ENCODE data around the gene UPF2.
"Not testable (repeated sequence)": the region's sequence is repeated elsewhere in the genome, so short reads cannot be mapped to it uniquely, and the experiment has no call there.

Gene UPF2

DNA sequence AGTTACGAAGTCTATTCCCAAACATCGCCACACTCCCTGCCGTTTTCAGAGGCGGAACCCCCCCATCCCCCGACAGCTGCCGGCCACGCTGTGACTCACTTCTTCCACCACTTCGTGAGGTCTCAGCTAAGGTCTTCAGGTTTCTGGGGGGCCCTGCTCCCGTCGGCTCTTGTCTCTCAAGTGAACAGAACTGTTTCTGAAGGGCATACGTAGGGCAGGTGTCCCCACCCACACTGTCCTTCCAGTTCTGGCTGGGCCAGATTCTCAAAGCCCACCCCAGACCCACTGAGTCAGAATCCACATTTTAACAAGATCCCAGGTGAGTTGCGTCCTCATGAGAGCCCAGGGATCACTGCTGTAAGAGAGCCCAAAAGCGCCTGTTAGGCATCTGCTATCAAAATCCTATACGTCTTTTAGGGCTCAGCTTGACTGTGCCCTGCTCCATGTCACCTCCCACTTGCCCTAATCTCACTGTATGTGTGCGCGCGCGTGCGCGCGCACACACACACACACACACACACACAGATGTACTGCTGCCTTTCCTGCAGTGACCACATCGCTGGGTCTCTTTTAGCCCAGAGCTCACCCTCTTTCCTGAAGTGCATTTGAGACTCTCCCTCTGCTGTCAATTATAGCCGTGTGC is 140.7 kb downstream of the UPF2 start:
- no peak for DNase-seq

DNA sequence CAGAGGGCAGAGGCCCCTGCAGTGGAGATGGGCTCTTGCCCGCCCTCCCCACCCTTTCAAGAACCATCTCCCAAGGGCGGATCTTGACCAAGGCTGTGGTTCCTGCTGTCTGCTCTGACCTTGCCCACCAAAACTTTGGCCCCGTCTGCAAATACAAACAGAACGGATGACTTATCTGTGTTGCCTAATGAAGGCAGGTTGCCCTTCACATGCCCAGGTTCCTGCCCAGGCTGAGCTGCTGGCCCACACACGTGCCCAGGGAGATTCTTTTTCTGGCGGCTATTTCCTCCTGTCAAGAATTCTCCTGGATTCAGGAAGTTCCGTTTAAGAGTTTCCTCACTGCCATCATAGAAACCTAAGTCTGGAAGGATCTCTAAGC is 141.2 kb downstream of the UPF2 start:
- DNase-seq = no peak

DNA sequence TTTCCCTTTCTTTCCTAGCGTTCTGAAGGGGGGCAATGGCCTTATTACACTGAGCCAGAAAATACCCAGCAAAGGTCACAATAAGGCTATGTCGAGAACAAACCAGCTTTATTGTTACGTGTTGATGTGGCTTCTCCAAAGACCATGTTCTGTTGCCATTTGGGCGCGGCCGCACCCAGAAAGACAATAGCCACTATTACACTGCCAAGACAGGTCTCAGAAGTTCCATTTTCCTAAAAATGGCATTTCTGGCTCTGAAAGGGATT is 141.6 kb downstream of the UPF2 start:
- DNase-seq = no peak

DNA sequence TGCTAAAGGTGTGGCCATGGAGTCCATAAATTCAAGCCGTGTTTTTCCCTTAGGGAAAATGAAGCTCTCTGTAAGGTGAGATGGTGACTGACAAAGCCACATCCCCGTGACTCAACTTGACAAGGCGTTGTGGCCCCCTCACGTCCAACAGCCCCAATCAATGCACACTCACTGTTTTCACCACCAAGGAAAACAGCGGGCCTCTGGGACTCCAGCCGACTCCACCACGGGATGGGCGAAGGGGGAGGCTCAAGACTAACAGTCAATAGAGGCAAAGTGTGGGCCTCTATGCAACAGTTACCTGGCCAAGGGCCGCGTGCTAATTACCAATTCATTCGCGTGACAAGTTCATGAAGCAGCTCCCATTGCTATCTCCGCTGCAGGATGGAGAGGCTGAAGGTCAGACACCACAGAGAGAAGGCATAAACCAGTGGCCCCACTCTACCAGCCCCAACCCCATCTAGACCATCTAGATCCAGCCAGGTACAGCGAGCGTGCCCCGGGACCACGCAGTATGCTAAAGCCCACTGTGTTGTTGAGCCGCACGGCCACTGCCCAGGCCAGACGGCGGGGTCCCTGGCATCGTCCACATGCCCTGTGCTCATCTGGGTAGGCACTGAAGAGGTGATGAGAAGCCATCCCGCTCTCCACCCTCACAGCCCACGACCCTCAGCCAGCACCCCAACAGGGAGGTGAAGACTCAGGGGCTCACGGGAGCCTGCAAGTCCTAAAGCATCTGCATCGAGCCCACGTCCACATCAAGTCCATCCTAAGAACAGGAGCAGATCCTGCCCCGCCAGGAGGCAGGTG is 143.3 kb downstream of the UPF2 start:
- DNase-seq = no peak

DNA sequence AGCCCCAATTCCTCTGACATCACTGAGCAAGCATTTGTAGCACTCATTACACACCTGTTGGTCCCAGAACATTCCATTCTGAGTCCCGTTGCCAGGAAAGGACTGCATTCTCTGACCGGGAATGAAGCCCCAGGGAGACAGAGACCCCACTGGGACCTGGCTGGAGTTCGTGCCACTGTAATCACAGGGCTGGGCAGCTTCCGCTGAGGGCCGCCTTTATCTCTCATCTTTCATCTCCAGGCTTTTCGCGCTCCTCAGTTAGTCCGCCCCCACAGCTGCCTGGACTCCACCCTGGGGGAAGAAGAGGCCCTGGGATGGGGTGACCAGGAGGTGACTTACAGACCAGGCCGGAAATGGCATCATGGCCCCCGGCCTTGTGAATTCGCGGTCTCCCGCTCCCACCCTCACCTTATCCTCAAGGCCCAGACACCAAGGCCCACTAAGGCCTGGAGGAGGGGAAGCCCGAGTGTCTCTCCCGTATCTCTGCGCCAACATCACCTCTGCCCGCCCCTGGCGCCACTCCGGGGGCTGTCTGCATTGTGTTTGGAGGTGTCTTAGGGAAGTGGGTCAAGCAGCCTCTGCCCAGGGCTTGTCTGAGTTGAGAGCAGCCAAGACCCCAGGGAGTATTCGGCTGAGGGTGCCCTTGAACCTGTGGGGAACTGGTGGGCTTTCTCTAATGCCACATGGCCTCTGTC is 144.1 kb downstream of the UPF2 start:
- DNase-seq = no peak

DNA sequence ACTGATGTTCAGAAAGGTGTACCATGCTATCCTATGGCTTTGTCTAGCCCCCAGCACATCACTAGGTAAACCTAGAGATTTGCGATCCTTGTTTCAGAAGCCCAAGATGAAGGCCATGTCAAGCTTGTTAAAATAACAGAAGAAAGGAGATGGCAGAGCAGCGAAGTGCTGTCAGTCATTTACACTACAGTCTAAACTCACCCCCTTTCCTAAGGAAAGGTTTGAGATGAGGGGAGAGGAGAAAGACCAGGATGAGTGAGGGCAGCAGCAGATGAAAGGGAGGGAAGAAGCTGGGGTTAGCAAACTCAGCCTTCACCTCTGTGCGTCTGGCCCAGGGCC is 144.6 kb downstream of the UPF2 start:
- no peak for DNase-seq

DNA sequence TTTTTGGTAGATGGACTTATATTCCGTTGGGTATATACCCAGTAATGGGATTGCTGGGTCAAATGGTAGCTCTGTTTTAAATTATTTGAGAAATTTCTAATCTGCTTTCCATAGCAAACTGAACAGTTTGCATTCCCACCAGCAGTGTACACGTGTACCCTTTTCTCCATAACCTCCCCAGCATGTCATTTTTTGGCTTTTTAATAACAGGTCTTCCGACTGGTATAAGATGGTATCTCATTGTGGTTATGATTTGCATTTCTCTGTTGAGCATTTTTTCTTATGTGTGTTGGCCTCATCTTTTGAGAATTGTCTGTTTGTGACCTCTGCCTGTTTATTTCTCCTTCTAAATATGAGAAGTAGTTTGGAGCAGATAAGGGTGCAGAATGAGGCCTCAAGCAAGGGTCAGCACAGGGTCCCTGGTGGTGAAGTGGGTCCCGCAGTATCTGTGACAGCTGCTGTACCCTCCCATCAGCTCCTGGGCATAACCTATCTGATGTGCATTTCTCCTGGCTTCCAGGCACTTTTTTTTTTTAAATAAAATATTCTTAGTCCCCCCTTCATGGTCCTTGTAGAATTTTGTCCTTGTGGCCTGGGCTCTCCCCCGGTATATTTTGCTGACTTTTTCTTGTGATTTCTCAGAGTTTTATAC is 145.9 kb downstream of the UPF2 start:
- DNase-seq = no peak

DNA sequence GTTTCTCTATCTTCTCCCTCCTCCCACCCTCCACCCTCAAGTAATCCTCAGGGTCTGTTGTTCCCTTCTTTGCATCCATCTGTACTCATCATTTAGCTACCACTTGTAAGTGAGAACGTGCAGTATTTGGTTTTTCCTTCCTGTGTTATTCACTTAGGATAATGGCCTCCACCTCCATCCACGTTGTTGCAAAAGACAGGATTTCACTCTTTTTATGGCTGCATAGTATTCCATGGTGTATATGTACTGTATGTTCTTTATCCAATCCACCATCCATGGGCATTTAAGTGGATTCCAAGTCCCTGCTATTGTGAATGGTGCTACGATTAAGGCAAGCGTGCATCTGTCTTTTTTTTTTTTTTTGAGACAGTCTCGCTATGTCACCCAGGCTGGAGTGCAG is 147.0 kb downstream of the UPF2 start:
- no peak for DNase-seq

DNA sequence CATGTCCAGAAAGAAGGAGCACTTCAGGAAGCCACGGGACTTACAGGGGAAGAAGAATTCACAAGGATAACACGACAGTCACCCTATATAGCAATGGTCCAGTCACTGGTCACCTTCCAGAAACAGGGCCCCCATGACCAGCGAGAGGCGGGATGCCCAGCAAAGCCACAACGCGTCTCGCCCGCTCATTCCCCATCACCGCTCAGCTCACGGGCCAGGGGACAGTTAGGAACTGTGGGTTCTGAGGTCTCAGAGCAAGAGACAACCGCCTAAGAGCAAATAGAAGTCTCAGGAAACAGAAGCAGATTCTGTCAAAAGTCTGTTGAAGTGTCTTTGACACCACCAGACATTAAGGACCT is 147.5 kb downstream of the UPF2 start:
- no peak for DNase-seq

DNA sequence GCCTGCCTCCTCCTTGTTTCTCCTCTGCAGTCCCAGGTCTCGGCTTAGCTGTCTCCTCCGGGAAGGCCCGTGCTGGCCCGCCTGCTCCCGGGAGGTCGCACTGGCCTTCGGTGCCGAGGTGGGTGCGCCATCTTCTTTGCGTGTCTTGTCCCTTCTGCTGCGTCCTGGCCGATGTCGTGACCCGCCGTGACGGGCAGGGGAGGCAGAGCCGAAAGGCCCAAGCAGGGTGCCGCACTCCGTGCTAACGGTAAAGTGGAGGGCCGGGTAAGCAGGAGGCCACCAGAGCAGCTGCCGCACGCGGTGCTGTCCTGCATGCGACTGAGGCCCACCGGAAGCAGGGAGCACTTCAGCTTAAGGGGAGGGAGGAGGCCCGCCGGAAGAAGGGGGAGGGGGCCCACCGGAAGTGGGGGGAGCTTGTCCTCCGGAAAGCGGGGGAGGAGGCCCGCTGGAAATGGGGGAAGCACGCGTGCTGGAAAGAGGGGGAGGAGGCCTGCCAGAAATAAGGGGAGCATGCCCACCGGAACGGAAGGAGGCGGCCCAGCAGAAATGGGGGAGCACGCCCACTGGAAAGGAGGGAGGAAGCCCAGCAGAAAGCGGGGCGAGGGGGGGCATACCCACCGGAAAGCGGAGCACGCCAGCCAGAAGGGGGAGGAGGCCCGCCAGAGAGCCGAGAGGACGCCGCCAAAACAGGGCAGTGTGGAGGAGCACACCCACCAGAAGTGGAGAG is 148.1 kb downstream of the UPF2 start:
- no peak for DNase-seq

DNA sequence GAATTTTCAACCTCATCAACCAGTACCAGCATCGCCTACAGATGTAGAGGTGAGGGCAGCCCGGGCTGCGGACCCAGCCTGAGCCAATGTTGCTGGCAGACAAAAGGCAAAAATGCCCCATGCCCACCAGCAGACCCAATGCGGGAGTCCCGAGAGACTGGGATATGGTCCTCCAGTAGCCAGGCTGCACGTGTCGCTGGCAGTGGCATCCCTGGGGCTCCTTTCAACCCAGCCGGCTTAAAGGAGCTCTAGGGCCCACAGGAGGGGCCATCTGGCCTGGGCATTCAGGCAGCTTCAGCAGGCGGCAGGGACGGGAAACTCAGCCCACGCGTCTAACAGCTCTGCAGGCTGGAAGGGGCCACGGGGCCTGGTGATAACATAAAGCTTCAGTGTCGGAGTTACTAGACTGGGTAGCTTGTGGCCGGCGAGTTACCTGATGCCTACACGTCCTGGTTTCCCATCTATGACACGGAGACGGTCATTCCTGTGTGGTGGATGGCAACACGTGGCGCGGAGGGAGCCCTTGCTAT is 148.8 kb downstream of the UPF2 start:
- no peak for DNase-seq

DNA sequence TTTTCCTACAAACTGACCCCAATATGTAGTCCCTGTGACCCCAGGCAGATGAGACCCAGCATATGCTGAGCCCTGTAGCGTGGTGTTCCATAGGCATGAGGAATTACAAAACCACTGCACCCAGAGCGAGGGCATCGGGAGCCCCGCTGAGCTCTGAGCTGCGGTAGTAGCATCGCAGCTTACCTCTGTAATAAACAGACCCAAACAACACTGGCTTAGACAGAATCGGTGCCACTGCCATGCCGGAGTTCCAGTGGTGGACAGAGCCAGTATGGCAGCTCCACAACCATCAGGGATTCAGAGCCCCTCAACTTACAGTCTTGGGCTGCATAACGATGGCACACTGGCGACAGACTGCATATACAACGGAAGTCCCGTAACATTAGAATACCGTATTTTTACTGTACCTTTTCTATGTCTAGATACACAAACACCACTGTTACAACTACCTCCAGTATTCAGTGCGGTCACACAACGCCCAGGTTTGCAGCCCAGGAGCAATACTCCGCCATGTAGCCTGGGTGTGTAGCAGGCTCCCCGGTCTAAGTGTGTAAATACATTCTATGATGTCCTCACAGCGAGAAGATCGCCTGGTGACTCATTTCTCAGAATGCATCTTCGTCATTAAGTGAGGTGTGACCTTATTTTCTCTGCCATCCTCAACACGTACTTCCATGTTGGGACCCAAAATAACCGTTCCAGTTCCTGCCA is 150.7 kb downstream of the UPF2 start:
- DNase-seq = no peak

DNA sequence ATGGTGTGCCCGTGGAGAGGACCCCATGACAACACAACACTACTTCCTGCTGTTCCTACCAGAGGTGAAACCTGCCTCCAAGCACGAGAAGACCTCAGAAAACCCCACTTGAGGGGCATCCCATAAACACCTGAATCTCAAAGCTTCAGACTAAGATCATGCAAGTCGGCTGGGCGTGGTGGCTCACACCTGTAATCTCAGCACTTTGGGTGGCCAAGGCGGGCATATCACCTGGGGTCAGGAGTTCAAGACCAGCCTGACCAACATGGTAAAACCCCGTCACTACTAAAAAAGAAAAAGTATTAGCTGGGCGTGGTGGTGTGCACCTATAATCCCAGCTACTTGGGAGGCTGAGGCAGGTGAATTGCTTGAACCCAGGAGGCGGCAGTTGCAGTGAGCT is 153.3 kb downstream of the UPF2 start:
- DNase-seq = not testable (repeated sequence)

DNA sequence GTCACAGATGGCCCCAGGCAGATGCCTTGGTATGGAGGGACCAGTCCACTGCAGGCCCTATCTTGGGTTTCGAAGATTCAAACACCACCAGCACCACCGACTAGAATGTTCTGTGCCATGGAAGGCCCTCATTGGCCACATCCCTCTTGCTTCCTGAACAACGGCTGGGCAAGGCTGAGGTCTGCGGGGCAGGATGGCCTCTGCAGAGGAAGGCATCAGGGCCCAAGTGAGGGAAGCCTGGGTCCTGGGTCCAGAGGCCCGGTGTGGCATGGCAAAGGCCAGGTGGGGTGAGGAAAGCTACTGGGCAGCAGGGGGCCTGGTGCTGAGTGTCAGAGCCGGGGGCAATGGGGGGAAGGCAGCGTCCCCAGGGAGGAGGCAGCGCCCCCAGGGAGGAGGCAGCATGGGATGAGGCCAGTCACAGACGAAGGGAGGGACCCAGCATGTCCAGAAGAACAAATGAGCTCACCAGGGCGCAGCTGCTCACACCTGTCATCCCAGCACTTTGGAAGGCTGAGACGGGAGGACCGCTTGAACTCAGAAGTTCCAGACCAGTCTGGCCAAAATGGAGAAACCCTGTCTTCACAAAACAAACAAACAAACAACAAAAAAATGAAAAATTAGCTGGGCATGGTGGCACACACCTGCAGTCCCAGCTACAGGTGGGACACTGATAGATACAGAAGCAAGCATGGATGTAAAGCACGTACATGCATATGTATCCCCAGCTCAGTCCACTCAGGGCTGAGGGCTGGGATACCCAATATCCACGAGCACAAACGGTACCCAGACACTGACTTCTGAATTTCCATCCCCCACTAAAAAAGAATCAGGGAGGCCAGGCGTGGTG is 155.0 kb downstream of the UPF2 start:
- DNase-seq = no peak

DNA sequence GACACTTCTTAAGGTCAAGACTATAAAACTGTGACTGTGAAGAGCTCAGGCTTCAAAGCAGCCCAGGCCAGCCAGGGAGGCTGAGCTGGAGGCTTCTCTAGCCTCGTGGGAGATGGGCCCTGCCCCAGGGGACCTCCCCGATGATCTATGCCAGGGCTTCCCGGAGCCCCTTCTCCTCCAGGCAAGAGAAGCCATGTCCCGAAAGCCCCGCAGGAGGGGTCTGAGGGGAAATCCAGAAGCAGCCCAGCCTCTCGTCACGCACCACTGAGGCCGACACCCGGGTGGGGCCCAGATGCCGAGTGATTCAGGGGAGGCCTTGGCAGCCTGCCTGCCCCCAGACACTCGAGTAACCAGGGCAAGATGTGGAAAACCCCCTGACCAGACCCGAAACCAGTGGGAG is 155.8 kb downstream of the UPF2 start:
- DNase-seq = no peak

DNA sequence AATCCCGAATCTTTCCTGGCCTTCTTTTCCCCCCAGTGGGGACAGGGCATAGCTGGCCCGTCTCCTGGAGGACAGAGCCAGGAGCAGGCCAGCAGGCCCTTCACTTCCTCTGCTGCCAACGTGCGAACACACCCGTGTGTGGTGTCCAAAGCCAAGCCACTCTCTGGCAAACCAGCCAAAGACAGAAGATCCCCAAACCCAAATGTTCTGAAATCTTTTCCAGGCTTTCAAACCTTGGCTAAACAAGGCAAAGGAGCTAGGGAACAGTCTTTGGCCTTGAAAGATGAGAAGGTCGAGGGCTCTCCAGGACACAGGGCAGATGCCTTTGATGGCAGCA is 156.5 kb downstream of the UPF2 start:
- no peak for DNase-seq

DNA sequence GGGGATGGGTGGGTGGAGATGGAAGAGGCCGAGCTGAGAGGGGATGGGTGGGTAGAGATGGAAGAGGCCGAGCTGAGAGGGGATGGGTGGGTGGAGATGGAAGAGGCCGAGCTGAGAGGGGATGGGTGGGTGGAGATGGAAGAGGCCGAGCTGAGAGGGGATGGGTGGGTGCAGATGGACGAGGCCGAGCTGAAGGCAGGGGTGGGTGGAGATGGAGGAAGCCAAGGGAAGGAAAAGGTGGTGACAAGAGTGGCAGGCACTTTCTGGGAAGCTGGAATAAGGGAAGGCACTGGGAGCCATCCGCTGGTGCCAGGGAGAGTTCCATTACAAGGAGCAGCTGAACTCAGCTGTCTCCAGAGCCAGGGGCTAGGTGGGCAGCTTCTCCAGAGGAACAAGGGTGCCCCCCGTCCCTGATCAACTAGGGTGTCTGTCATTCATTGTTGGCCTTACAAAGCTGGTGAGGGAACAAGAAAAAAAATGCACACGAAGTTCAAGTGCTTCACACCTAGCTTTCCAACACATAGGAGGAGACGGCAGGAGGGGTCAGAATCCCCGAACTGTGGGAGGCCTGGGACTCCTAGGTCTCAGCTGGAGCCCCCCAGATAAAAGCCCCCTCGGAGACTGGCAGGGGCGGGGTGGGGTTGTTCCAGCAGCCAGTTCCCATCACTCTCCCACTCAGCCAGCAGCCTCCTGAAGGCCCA is 157.0 kb downstream of the UPF2 start:
- no peak for DNase-seq

DNA sequence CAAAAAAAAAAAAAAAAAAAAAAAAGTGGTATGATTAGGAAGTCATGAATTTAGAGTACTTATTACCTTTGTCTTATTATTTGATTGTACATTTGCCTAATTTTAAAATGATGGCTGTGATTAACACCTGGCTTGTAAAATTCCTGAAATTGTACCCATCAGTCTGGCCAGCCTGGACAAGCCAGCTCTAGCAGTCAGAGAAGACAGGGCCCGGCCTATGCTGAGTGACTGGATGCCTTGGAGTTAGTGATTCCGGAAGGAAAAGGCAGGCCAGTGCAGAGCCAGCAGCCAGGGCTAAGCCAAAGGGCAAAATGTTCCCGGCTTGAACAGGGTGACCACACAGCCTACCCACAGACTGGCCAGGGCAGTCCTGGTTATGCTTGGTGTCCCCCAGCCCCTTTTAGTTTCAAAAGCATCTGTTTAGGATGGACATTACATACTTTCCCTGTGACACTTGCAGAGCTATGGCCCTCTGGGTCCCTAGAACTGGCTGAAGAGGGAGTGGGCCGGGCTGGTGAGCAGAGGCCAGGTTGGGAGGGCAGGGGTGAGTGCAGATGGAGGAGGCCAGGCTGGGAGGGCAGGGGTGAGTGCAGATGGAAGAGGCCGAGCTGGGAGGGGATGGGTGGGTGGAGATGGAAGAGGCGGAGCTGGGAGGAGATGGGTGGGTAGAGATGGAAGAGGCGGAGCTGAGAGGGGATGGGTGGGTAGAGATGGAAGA is 157.7 kb downstream of the UPF2 start:
- DNase-seq = no peak

DNA sequence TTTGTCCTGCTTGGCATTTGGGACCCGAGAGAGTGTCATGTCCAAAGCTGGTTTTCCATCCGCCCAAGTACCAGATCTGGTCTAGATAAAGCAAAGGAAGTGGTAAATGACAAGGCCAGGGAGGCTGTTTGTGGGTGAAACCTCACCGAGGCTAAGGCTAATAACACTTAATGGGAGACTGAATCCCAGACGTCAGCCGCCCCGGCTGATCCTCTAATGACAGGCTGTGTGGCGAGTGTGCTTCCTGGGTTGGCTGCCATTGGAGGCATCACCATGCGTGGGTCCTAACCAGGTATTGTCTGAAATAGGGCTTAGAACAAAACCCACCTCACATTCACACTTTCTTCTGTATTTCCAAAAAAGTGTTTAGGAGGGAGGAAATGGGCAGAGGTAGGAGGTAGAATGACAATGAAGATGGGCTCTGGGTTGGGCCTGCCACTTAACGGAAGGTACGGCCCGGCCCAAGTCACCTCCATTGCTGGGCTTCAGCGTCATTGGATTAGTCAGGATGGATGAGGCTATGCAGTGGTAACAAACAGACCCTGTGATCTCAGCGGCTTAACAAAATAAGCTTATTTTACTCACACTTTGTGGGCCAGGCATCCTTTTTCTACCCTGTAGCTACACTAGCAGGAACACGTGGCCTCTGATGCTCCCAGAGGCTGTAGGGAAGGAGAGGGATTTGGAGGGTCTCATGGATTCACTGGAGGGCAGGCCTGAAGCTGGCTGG is 159.8 kb downstream of the UPF2 start:
- DNase-seq = no peak

All from stimulated activated naive CD4-positive, alpha-beta T cell (primary cell).